Sigmoid colon (tissue), 7 donors: ENCODE data around the gene ZFAND3. TPM values are rescaled to one million over a fixed set of nuclear protein-coding genes. Genes with fewer than 3 reads are reported as not detected.
"Not testable (repeated sequence)": the region's sequence is repeated elsewhere in the genome, so short reads cannot be mapped to it uniquely, and the experiment has no call there.

Experiments used
- DNase-seq: peaks from one replicate; pipeline ENCODE4 v3.0.0-alpha.2; 2019
- H3K27ac ChIP-seq, 4 donors: fragments of 200-600 bp; sonication (generic); one replicate each; pipeline ENCODE4 v1.5.1; 2016 to 2019; ENCODE audit warnings: mild to moderate bottlenecking in 1 of 4
- H3K27me3 ChIP-seq, 3 donors: fragments of 200-600 bp; sonication (generic); one replicate each; pipeline ENCODE4 v1.5.1; 2019; ENCODE audit warnings: mild to moderate bottlenecking in 1 of 3
- H3K36me3 ChIP-seq, 4 donors: fragments of 200-600 bp; sonication (generic); one replicate each; pipeline ENCODE4 v1.5.1; 2016 to 2019
- H3K4me1 ChIP-seq, 4 donors: fragments of 200-600 bp; sonication (generic); one replicate each; pipeline ENCODE4 v1.5.1; 2017 to 2019
- H3K4me3 ChIP-seq, 4 donors: fragments of 200-600 bp; sonication (generic); one replicate each; pipeline ENCODE4 v1.5.1; 2017 to 2019; ENCODE audit warnings: mild to moderate bottlenecking in 2 of 4, moderate library complexity in 1 of 4
- H3K9me3 ChIP-seq, 4 donors: fragments of 200-600 bp in 3 of 4; sonication (generic) in 3 of 4; one replicate each; pipeline versions ENCODE4 v1.5.1 to v1.6.1; 2013 to 2019
- CTCF ChIP-seq, 4 experiments: fragments of 450-650 bp in 3 of 4; fragments of 200-600 bp in 1 of 4; IDR thresholded peaks; one replicate each; pipeline ENCODE4 v1.5.1; 2016 to 2019; ENCODE audit warnings: antibody characterized with exemption in 4 of 4, mild to moderate bottlenecking in 3 of 4, moderate library complexity in 2 of 4
- EP300 ChIP-seq, 4 donors: sonication (generic); formaldehyde crosslinking; IDR thresholded peaks; one replicate each; pipeline ENCODE4 v1.6.1; 2017; ENCODE audit warnings: antibody characterized with exemption in 4 of 4
- POLR2A ChIP-seq, 2 donors: fragments of 450-650 bp; IDR thresholded peaks; one replicate each; pipeline ENCODE4 v1.6.1; 2016; ENCODE audit warnings: antibody characterized with exemption in 2 of 2, mild to moderate bottlenecking in 2 of 2, moderate library complexity in 2 of 2
- POLR2AphosphoS5 ChIP-seq, 4 donors: sonication (generic); formaldehyde crosslinking; IDR thresholded peaks; one replicate each; pipeline ENCODE4 v1.6.1; 2017; ENCODE audit warnings: antibody characterized with exemption in 4 of 4
- WGBS, 2 donors: extraction: QIAGEN DNeasy Blood & Tissue Kit; methylation state at CpG; one replicate each; pipeline ENCODE4 v1.1.7; 2013; 5-methylcytosine and 5-hydroxymethylcytosine counted together
- intact Hi-C: fragments of 100-400 bp; cut with DNase I; formaldehyde crosslinking; loops from one replicate; pipeline ENCODE4 v1.15.1; 2023
- polyA plus RNA-seq, 3 donors: library from polyadenylated mRNA; stranded (reverse); fragments of 200-250 nt; gene quantifications; one replicate each; pipeline ENCODE4 v1.2.3, GENCODE V29; 2013
- total RNA-seq, 4 donors: library from RNA; depleted of rRNA; stranded (reverse); fragments of >200 nt; gene quantifications; one replicate each; pipeline ENCODE4 v1.1.0, GENCODE V29; 2016
- donor health status: healthy with polysubstance abuse.
- donor health status: Bipolar disorder and iron deficiency.
- donor health status: healthy.

ZFAND3 gene
- total and polyA plus RNA-seq, 7 donors: 32.4 to 54.8 (median 39.0) TPM

DNA sequence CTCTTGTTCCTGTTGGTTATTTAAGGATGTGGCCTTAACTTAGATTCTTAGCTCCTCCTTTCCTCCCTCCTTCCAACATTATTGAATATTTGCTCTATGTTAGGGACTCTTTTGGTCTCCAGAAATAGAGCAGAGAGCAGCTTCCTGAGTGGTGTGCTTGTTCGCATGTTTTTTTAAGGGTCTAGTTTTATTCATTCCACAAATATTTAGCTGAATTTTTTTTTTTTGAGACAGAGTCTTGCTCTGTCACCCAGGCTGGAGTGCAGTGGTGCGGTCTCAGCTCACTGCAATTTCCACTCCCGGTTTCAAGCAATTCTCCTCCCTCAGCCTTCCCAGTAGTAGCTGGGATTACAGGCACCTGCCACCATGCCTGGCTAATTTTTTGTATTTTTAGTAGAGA, 169.2 kb downstream of the ZFAND3 start:
- Histone ChIP-seq H3K27me3 (no peaks in the 10 kb centered on the region), H3K27ac (peak overlapping the region in 2 of 4 donors; percentile 3 to 10), H3K4me1 (peaks cover 0 to 83% (median 62%) of the 10 kb centered on the region in 4 donors), H3K9me3 (no peaks in the 10 kb centered on the region), H3K4me3 (no peak overlapping the region), H3K36me3 (no peaks in the 10 kb centered on the region)
- DNase-seq: no peak
- intact Hi-C loops: no loop called here
- 81 to 88% methylated on average over 3 of the region's 3 CpGs for WGBS, 2 donors
- no peak for TF ChIP-seq CTCF (IDR thresholded peaks at IDR 0.05)
- no peak for TF ChIP-seq EP300 (IDR thresholded peaks at IDR 0.05)
- TF ChIP-seq POLR2AphosphoS5 (IDR thresholded peaks at IDR 0.05): no peak
- TF ChIP-seq POLR2A (IDR thresholded peaks at IDR 0.05): no peak

DNA sequence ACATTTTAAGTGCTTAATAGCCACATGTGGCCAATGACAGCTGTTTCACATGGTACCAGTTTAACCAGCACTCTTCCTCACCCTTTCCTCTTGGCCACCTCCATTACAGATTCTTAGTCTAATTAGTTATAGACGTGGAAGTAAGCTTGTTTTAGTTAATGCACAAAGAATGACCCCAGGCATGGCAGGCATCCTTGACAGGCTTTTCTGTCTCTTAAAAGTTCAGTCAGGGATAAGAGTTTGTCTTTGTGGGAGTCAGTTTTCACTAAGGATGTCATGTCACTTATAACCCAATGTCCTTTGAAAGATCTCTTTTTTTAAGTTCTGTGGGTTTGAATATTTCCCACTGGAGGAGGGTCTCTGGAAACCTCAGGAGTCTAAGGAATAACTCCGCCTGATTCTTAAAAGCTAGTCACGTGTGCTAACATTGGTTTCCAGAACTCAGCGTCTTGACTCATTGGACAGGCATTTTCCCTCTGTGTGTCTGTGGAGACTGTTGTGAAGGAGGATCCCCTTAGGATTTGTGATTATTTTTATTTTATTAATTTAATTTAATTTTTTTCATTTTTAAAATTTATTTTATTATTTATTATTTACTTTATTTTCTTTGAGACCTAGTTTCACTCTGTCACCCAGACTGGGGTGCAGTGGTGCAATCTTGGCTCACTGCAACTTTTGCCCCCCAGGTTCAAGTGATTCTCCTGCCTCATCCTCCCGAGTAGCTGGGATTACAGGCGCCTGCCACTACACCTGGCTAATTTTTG, 171.4 kb downstream of the ZFAND3 start:
- Histone ChIP-seq H3K36me3 (no peaks in the 10 kb centered on the region), H3K4me3 (no peak overlapping the region), H3K27ac (peak overlapping the region; percentile 15 to 64 (median 46)), H3K9me3 (no peaks in the 10 kb centered on the region), H3K4me1 (peaks cover 0 to 82% (median 65%) of the 10 kb centered on the region in 4 donors), H3K27me3 (no peaks in the 10 kb centered on the region)
- DNase-seq: no peak
- intact Hi-C loops: no loop called here
- no peak for TF ChIP-seq POLR2A (IDR thresholded peaks at IDR 0.05)
- no peak for TF ChIP-seq POLR2AphosphoS5 (IDR thresholded peaks at IDR 0.05)
- TF ChIP-seq EP300 (IDR thresholded peaks at IDR 0.05): no peak
- TF ChIP-seq CTCF (IDR thresholded peaks at IDR 0.05): no peak
- 80 to 82% methylated on average over 6 of the region's 6 CpGs for WGBS, 2 donors

DNA sequence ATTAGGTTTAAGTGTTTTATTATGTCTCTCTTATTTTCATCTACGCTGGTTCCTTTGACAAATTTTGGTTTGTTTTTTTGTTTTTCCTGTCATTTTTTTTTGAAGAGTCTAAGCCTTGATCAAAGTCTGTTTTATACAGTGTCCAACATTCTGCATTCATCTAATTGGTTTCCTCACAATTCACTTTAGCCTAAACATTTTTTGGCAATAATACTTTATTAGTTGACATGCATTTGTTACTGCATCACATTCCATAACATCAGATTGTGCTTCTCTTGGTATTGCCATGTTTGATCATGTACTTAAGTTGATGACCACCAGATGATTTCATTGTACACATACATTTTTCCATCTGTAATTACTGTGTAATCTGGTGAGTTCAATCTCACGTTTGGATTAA, 173.2 kb downstream of the ZFAND3 start:
- intact Hi-C loops: no loop called here
- TF ChIP-seq EP300 (IDR thresholded peaks at IDR 0.05) (no peak), POLR2AphosphoS5 (IDR thresholded peaks at IDR 0.05) (no peak), POLR2A (IDR thresholded peaks at IDR 0.05) (no peak), CTCF (IDR thresholded peaks at IDR 0.05) (no peak)

GRCh38 chr6:37993194-37993593, 173.7 kb downstream of the ZFAND3 start:
- WGBS, 2 donors: 98 to 99% methylated on average over 7 of the region's 7 CpGs
- DNase-seq, H3K9me3 ChIP-seq, H3K27ac ChIP-seq, H3K36me3 ChIP-seq, intact Hi-C loops, H3K27me3 ChIP-seq, H3K4me3 ChIP-seq: not testable (repeated sequence)
- H3K4me1 ChIP-seq: peaks cover 0 to 68% (median 50%) of the 10 kb centered on the region in 4 donors

More for the DNA sequence above, 173.2 kb downstream of the ZFAND3 start:
- WGBS, 2 donors: 73 to 88% methylated on average over 2 of the region's 2 CpGs
- no peak for DNase-seq
- Histone ChIP-seq H3K4me1 (peaks cover 0 to 73% (median 54%) of the 10 kb centered on the region in 4 donors), H3K9me3 (no peaks in the 10 kb centered on the region), H3K27me3 (no peaks in the 10 kb centered on the region), H3K27ac (no peak overlapping the region), H3K4me3 (no peak overlapping the region), H3K36me3 (no peaks in the 10 kb centered on the region)

DNA sequence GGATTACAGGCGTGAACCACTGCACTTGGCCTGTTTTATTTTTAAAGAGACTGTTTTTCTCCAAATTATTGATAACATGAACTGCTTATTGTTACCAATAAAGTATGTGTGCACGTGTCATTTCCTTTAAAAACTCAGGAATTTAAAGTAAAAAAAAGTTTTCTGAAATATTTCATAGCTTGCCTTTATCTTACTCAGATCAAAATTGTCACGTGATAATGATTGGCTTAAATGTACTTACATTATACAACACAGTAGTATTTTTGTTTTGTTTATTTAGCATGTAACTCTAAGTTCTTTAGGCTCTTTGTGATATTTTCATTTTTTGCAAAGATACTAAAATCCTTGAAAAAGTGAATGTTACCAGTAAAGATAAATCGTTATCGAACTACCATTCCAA, 174.1 kb downstream of the ZFAND3 start:
- Histone ChIP-seq H3K9me3 (no peaks in the 10 kb centered on the region), H3K36me3 (no peaks in the 10 kb centered on the region), H3K4me3 (no peak overlapping the region), H3K27me3 (no peaks in the 10 kb centered on the region), H3K4me1 (peaks cover 0 to 64% (median 46%) of the 10 kb centered on the region in 4 donors), H3K27ac (no peak overlapping the region)
- WGBS, 2 donors: 83 to 86% methylated on average over 5 of the region's 5 CpGs
- no peak for TF ChIP-seq EP300 (IDR thresholded peaks at IDR 0.05)
- TF ChIP-seq CTCF (IDR thresholded peaks at IDR 0.05): no peak
- TF ChIP-seq POLR2A (IDR thresholded peaks at IDR 0.05): no peak
- no peak for TF ChIP-seq POLR2AphosphoS5 (IDR thresholded peaks at IDR 0.05)
- intact Hi-C loops: no loop called here
- DNase-seq: no peak
